Nucleus accumbens (tissue), 56 donors: ENCODE results near the gene TMEM272.

ENCODE experiments used
- DNase-seq, 56 donors: peaks; one replicate each; lab custom pipeline; 2025; lab: John Stamatoyannopoulos, UW

The TMEM272 gene

DNA sequence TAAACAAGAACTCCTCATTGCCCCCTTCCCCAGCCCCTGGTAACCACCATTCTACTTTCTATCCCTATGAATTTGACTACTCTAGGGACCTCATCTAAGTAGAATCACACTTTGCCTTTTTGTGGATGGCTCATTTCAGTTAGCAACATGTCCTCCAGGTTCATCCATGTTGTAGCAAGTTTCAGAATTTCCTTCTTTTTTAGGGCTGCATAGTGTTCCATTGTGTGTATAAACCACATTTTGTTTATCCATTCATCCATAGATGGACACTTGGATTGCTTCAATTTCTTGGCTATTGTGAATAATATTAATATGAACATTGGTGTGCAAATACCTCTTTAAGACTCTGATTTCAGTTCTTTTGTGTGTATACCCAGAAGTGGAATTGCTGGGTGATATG, 36.2 kb downstream of the TMEM272 start:
- DNase-seq, result no peak

DNA sequence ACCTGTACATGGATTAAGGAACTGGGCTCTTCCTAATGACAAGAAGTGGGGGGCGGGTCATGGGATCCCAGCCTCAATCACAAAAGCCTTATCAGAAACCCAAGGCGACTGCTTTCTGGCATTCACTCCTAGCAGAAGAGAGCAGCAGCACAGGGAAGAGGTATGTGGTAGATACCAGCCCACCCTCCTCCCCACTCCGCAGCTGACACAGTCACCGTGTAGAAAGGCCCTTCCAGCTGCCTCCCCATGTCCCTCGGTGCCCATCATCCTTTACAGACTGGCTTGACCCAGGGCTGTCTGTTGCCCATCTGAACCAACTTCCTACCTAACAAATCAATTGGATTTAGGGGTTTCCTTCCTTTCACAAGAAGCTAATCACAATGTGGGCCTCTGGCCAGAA, 37.9 kb downstream of the TMEM272 start:
- DNase-seq, result no peak

DNA sequence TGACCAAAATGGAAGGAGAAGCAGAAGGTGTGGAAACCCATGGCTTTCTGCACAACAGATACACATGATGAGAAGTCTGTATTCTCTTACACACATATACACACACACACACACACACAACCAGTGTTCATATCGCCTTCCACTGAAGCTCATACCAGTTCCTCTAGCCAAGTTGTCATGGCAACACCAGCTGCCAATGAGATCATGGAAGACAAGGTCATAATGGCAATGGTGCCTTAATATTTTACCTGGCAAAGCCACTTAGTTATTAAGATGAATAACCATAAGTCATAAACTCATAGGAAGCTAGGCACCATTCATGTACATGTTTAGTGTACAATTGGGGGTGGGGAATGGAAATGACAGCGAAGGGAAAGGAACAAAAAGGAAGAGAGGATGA, 38.4 kb downstream of the TMEM272 start:
- DNase-seq, result peak in 12 of 56 donors; percentile 7 to 63 (median 26)

DNA sequence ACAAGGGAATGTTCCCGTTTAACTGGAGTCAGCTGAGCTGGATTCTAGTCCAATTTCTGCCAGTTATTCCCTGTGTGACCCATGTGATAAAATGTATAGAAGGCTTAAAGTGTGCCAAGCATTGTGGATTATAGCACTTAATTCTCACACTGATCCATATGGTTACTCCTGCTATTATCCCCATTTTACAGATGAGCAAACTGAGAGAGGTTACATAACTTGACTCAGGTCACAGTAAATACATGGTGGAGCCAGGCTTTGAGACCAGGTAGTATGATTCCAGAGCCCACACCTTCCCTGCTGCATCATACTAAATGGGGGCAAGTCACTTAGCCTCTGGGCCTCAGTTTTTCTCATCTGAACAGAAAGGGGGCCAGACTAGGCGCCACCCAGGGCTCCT, 39.1 kb downstream of the TMEM272 start:
- no peak for DNase-seq

DNA sequence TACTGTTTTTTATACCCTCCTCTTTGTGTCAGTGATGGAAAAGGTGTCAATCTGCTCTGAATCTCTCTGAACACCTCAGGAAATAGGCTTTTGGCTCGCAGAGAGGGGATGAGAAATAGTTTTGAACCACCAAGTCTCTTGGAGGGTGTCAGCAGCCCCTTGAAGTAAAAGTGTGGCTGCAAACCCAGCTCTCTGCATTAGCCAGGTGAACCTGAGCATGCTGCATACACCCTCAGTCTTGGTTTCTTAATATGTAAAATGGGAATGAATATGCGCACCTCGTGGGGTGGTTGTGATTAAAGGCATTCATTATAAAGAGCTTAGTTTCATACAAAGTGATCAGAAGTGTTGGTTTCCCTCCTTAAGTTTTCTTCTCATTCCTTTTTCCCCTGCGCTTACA, 39.7 kb downstream of the TMEM272 start:
- DNase-seq, result peak in 1 of 56 donors; percentile 12

DNA sequence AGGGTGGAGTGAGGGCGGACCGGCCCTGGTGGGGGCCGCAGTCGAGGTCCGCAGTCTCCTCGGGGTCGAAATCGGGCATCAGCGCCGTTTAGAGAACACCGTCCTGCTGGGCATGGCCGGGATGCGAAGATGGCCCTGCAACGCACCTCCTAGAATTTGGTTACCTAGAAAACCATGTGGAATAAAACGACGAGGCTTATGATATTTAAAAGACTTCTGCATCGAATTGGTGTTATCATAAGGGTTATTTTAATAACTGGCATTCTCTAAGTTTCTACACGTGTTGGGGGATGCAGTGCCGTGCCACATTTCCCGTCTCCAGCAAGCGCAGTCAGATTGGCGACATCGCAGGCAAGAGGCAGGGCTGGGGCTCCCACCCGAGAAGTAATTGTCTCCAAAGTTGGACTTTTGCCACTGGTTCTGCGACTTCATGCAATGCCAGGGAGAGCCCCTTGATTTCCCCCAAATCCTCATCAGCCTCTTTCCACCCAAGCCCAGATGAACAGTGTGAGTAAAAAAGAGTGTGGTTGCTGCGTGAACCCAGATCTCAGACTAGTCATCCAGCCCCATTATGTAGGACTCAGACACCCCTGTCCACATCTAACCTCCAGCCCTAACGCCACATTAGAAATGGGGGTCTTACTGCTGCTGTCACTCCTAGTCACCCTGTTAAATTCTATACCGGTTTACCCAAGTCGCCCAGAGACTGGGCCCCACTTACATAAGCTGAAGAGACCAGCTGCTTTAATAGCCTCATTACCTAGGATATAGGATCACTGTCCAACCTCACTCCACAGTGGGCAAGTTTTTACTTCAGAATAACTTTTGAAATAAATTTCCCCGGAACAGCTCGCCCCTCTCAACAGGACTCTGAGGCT, 40.4 kb downstream of the TMEM272 start:
- peak in 39 of 56 donors; percentile 18 to 76 (median 55) for DNase-seq

DNA sequence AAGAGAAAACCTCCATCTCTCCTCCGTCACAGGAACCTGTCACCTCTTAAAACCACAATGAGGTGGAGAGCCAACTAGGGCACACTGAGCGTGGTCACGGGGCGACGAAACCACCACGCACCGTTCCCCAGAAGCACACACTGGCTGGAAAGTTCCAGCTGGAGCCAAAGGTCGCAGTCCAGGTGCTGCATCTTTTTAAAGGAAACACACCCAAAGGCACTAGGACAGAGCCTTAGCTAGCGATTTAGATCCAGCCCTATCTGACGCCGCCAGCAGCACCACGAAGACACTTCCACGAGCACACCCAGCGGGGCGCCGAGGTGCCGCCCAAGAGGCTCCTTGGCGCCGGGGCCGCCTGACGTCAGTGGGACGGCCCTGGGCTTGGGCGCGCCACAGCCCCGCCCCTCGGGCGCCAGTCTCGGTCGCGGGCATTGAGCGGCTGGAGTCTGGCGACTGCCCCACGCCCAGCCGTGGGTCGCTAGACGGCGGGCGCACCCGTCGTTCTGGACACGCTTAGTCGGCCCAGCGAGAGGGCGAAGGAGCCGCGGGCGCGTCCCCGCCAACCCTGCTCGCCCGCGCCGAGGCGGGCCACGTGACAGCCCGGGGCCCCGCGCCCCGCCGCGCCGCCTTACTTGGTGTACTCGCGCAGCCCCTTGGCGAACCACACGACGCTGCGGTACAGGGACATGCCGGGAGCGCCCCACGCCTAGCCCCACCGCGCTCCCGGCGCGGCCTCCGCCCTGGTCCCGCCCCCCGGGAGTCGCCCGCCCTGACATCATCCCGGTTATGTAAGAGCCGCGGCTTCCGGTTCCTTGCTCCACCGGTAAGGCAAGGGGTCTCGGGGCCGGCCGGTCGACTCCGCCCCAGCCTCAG, 41.3 kb downstream of the TMEM272 start, which contains the start of gene DHRS12:
DHRS12 (minus strand) TSS at position 742 of the 873 bp plus-strand sequence. CDS start 4,504 bp downstream, outside the sequence.
- DNase-seq, result peak; percentile 44 to 97 (median 88)

DNA sequence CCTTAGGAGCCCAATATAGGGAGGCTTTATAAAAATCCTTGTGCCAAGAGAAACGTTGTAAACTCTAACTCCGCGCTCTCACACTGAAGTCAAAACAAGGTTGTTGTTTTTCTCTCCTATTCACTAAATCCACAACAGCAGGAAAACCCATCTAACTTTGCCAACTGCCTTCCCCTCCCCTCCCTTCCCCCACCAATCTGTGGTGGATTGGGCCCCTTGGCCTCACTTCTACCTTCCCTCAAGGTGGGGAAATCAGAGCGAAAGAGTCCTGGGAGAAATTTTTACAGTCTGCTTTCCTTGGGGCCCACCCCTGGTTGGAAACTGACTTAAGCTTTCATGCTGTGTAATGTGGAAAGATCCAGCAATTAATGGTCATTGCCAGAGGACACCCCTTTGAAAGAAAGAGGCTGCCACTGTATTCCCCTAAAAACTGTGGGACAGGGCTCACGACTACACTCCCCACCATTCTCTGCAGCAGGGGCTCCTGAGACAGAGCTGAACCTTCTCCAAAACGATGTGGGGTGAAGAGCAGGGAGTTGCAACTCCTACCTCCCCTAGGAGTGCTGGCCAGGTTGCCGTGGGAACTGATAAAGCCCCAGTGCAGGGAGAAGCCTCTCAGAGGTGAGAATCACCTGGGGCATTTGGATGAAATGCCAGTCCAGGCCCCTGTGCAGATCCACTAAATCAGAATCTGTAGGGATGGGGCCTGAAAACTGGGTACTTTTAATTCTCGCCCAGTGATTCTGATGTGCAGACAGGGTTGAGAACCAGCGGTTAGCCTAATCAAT, 42.2 kb downstream of the TMEM272 start:
- peak in 9 of 56 donors; percentile 17 to 56 (median 39) for DNase-seq

DNA sequence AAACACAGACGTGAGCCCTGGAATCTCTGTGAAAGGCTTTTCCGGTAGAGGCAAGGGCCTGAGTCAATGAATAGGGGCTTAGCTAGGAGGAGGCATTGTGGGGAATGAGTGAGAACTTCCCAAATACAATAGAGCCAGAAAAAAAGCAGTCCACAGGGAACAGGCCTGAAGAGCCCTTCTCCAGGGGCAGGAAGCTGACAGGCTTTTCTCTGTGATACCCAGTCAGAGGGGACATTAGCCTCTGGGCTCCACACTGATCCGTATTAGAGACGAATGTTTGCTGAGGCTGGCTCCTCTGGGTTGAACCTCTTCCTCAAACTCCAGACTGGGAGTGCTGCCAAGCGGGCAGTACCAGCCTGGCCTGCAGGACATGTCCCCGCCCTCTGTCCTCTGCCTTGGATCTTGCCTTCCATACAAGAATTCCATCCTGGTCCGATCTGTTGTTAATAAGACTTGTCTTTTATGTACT, 43.3 kb downstream of the TMEM272 start:
- peak in 51 of 56 donors; percentile 21 to 85 (median 55) for DNase-seq

DNA sequence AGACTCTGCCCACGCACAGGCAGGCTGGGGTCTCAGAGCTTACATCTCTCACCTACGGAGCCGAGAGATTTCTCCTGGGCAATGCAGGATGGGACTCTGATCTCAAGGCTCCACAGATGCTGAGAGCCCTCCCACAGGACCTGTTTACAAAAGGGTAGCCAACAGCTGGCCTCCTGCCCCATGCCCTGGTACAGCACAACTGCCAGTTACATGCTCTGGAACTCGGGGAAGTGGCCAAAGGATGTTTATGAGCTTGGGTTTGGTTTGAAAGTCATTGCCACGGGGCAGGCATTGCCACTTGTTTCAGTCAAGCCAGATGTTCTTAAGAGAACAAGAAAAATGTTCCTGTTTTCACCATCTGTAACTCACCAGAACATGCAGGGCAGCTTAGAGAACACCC, 44.5 kb downstream of the TMEM272 start:
- peak in 1 of 56 donors; percentile 34 for DNase-seq

DNA sequence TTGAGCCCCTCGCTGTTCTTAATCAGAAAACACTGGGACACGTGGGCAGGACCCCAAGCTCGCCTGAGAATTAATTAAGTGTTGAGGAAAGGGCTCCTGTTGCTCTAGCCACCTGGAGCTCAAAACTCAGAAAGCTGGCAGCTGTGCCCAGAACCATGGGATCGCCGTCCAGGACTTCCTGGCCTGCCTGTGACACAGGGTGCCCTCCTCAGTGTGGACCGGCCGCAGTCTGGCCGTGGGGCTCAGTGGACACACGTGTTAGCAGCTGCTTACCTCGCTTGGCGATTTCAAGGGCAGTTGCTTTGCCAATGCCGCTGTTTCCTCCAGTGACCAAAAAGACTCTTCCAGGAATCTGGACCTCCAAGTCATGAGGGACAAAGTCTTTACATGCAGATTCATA, 45.7 kb downstream of the TMEM272 start:
- DNase-seq, result no peak

DNA sequence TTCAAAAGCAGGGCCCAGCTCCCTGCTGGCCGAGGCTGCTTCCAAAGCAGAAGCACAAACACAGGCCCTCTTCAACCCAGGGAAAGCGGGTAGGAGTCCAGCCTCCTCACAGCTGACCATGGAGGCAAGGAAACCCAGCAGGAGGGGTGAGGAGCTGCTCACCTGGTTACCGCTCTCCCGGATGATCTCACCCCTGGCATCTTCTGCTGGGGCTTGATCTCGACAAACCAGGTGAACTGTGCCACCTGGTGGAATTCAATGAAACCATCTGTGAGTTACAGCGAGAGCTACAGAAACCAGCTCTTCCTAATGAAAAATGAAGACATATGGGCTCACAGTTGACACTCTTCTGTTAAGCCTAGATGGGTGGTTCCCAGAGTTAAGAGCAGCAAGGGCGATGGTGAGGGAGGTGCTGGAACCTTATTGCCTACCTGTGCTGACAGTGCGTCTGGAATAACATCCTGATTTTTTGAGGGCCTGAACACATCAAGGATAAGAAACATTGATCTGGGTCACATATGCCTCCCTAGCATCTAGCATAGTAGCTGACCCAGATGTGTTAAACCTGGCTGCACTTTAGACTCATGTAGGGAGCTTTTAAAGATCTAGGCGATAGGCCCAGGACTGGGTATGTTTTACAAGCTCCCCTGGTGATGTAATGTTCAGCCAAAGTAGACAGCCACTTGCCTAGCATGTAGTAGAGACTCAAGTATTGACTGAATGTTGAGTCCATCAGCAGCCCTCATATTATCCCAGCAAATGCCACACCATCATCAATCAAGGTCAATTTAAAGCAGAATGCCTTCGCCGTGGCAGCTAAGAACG, 47.1 kb downstream of the TMEM272 start:
- DNase-seq, result peak in 30 of 56 donors; percentile 7 to 73 (median 32)

DNA sequence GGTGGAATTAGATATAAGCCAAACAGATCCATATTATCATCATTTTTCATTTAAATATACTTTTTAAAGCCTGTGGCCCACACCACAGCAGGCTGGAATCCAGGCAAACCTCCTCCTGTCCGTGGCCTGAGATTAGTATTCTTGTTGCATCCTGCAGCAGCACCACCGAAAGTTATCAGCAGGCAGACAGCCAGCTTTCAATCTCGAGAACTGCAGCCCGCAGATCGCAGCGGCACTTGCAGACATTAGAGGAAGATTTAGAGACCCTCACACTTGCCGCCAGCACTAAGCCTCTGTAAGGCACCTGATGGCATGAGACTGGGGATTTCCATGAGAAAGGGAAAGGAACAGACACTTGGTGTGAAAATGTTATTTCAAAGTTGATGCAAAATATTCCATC, 48.4 kb downstream of the TMEM272 start:
- DNase-seq, result no peak

DNA sequence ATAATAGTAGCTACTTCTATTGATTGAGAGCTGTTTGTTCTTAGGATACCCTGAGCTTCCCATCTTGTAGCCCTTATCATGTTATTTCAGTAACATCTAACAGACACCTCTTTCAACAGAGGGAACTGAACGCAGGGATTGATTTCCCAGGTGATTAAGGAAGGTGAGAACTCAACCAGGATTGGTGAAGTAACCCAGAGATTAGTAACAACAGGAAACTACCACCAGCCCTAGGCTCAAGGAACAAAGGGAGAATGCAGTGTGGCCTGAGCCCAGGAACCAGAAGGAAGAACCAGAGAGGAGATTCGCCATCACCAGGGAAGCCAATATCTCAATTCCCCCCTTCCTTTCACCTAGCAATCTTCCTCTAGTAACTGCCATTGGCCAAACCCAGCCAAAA, 49.6 kb downstream of the TMEM272 start:
- no peak for DNase-seq

DNA sequence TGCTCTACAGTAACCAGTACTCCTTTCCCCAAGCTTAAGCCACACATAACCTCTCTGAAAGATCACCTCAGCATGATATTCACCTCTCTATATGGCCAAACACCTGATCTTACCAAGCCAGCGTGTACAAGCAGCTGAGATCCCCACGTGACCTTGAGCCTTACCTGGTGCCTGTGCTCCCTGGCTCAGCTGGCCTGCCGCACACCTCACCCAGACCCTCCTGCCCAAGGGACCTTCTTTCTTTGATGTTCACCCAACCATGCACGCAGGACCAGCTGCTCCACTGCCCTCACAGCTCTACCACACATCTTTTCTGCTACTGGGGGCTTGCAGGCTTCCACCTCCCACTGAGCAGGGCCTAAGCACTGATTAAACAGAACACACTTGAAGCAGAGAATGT, 50.0 kb downstream of the TMEM272 start:
- no peak for DNase-seq

DNA sequence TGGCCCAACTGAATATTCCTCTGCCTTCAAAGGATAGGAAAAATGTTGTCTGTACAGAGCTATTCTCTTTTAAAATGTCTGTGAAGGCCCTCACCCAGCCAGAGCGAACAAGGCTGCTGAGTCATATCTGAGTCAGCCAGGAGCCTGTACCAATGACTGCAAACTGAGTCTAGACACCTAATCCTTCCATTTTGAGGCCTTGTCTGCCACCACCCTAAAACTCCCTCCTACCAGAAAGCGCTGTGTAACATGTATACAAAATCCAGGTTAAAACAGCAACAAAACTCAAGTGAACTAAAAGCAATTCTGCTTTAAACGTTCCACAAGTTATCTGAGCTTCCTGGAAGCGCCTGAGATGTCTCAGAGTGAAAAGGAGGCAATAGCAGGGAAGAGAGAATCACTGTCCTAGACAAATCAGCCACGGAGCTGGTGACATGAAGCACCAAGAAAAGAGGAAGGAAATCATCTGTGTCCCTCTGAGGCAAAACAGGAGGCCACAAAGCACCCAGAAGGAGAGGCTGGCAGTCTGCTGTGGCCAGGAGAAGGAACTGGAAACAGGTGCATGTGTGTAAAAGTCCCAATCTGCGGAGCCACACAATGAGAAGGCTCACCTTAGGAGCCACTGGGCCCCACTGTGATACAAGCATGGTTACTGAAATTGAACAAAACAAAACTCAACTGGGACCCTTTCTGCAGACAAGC, 51.3 kb downstream of the TMEM272 start:
- DNase-seq, result peak in 19 of 56 donors; percentile 9 to 68 (median 38)

DNA sequence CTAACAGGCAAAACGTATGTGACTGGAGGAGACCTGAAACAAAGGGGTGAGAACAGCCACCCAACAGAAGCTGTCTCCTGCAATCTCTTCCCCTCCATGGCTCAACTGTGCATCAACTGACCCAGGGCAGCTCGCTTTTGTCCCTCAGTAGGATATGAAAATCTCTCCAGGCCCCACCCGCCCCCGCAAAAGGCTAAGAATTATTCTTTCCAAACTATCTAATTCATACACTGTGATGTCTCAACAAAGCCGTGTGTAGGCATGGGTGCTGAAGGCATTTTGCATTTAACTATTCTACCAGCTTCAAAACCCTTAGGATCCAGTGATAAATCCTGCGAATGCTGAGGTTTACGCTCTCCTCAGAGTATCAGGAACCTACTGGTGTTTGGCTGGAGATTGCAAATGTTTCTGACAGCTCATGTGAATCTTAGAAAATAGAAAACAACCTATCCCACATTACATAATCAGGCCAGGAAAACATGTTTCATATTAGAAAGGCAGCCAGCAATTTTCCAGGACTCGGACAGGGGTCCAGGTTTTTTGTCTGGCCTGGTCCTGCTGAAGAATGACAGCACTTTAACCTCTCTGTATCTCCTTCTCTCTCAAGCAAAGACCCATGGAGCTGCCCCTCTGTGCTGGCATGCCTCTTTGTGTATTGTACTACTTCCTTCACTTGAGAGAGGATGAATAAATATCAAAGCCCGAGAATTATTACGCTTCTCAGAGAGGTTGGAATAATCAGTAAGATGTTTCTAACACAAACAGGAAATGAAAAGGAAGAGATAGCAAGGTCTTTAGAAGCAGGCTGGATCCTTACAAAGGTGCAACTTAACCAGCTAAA, 58.3 kb downstream of the TMEM272 start:
- no peak for DNase-seq
